G401 (cell line): Measurements from ENCODE around the gene TCF23. TPM values are rescaled to one million over a fixed set of nuclear protein-coding genes. Genes with fewer than 3 reads are reported as not detected.
A peak's percentile ranks its signal among the peaks of the same experiment; 100 is the strongest.
"Not testable (repeated sequence)": the region's sequence is repeated elsewhere in the genome, so short reads cannot be mapped to it uniquely, and the experiment has no call there.

ENCODE experiments used
- DNase-seq: peaks from one replicate; pipeline ENCODE4 v3.0.0-alpha.2; 2015; ENCODE audit warnings: low spot score
- in situ Hi-C: cut with HindIII; loops from 2 replicates; pipeline ENCODE4 v1.10.0; 2016; ENCODE audit warnings: low sequenced_read_pairs, mixed read lengths
- total RNA-seq: library from RNA; depleted of rRNA; stranded (reverse); fragments of >200 nt; shearing (Covaris generic); gene quantifications from 2 replicates; pipeline ENCODE4 v1.2.3, GENCODE V29; 2014

TCF23 gene
- total RNA-seq, 1 experiment from 2014 or later, result not detected

DNA sequence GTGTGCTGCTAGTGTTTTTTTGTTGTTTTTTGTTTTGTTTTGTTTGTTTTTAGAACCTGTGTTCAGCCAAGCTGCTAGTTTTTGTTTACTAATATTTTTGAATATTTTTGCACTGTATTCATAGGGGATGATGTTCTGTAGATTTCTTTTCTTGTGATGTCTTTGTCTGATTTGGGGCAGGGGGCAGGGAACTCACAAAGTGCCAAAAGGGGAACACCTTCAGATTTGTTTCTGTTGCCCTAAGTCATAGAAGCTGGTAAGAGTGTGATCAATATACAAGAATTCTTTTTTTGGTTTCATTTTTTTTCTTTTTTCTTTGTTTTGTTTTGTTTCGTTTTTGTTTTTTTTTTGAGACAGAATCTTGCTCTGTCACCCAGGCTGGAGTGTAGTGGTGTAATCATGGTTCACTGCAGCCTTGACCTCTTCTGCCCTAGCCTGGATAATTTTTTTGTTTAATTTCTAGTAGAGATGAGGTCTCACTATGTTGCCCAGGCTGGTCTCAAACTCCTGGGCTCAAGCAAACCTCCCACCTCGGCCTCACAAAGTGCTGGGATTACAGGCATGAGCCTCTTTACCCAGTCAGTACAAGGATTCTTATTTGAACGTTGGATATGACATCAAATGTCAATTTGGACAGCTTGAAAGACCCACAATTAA, 30.7 kb downstream of the TCF23 start:
- DNase-seq, result no peak
- in situ Hi-C loops, result no loop called here

DNA sequence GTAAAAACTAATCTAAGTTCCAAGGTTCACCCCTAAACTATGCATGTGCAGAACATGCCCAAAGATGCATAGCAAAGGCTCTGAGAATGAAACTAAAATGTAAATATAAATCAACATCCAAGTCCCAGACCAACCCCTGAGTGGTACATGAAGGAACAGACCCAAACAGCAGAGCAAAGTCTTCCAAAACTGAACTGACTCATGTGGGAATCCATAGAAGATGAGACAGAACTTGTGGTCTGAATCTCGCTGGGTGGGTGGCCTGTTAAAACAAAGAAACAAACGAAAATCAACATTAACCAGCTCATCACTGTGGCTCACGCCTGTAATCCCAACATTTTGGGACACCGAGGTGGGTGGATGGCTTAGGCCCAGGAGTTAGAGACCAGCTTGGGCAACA, 33.5 kb downstream of the TCF23 start:
- DNase-seq, result no peak
- in situ Hi-C loops, result no loop called here

DNA sequence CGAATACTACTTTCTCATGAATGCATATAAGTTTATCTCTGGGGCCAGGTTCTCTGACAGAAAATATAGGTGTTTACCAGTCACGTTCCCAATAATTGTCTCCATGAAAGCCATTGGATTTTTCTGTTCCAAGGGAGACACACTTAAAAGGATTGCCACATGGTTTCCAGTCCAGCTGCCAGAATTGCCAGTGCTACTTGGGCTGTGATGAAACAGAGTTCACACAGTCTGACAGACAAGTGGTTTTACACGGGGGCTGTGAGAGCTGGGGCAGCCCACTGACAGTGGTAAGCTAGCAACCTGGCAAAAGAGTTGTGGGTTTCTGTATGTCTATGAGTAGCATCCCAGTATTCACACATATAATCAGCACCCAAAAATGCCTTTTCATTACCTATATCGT, 35.3 kb downstream of the TCF23 start:
- in situ Hi-C loops, result no loop called here

DNA sequence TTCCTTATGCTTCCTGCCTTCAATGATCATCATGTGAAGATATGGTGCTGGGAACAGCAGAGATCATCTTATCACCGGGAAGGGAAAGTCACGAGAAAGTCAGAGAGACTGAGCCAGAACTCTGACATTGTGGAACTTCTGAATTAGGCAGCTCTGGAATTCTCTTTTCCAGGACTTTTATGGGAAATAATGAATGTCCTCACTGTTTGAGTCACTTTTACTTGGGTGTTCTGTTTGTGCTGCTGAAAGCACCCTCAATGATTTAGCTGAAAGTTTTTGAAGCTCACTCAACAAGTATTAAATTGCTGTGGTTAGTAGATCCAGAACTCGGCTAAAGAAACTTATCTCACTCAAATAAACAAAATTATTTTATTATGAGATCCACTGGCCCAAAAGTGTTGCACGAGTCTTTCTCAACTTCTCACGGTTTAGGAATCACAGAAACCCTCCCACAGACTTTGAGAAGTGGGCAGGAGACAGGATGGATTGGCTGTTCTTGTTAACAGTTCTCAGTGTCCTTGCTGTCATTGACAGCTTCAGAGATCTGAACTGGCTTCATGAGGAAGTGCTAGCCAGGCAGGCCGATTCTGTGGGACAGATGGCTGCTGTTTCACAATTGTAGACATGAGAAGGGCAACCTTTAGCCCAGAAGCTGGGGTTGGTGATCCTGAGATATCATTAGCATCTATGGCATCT, 36.7 kb downstream of the TCF23 start:
- in situ Hi-C loops, result no loop called here
- DNase-seq, result no peak

More for the DNA sequence above, 35.3 kb downstream of the TCF23 start:
- no peak for DNase-seq

DNA sequence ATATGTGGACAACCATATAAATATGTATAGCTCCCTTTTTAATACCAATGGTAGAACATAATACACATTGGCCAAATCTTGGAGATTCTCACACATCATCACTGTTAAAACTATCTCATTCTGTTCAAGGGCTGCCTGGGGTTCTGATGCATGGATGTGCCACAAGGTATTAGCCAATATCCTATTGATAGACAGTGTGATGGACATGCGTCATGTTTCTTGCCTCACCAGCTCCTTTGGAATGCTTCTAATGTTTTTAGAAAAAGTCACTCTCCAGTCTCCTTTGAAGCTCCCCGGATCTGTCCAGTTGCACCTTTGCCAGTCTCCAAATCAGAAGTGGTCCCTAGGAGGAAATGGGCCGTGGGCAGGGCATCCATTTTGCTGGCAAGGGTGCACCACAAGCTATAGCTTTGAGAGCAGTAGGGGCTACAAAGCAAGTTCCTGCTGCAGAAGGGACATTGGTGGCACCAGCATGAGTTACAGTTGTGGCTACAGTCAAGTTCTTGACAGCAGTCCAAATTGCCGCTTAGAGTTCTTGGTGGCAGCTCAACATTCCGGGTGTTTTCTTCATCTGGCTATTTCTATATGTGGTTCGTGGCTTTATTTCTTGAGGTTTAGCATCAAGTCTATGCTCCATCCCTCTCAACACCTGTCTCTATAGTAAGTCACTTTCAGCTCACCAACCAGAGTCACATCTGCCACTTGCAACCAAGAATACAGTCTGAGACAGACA, 38.0 kb downstream of the TCF23 start:
- DNase-seq, result no peak
- in situ Hi-C loops, result no loop called here

DNA sequence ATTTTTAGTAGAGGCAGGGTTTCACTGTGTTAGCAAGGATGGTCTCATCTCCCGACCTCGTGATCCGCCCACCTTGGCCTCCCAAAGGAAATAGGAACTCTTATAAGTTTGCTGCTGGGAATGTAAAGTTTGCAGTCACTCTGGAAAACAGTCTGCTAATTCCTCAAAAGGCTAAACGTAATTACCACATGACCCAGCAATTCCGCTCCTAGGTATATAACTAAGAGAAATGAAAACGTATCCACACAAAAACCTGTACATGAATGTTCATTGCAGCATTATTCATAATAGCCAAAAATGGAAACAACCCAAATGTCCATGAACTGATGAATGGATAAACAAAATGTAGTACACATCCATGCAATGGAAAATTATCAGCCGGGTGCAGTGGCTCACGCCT, 41.2 kb downstream of the TCF23 start:
- DNase-seq, result no peak
- in situ Hi-C loops, result no loop called here

DNA sequence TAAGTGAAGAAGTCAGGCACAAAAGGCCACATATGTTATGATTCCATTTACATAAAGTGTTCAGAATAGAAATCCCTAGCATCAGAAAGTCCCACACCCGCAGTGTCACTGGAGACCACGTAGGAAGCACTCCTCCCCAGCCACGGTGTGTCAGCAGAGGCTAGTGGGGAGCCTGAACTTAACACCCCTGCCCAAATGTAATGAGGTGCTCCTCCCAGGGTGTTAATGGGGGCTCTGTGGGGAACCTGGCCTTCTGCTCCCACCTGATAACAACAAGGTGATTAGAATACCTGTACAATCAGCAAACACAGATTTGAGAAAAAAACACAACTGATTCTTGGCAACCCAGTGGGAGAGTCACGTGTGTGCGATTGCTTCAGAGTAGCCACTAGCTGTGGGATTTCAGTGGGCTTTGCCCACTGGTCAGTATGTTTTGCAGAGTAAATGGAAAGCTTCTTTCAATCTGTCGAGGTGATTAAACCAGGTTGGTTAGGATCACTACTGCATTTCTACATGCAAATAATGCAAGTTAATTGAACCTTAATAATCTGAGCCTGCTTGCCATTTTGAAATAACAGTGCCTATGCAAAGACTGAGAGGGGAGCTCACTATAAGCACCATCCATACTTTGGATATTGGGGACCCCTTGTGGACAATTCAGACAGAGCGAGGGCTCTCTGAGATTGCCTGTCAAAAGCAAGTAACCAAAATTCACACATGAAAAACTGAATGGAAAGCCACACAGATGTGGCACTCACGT, 42.4 kb downstream of the TCF23 start:
- peak; percentile 66 for DNase-seq
- in situ Hi-C loops, result no loop called here

DNA sequence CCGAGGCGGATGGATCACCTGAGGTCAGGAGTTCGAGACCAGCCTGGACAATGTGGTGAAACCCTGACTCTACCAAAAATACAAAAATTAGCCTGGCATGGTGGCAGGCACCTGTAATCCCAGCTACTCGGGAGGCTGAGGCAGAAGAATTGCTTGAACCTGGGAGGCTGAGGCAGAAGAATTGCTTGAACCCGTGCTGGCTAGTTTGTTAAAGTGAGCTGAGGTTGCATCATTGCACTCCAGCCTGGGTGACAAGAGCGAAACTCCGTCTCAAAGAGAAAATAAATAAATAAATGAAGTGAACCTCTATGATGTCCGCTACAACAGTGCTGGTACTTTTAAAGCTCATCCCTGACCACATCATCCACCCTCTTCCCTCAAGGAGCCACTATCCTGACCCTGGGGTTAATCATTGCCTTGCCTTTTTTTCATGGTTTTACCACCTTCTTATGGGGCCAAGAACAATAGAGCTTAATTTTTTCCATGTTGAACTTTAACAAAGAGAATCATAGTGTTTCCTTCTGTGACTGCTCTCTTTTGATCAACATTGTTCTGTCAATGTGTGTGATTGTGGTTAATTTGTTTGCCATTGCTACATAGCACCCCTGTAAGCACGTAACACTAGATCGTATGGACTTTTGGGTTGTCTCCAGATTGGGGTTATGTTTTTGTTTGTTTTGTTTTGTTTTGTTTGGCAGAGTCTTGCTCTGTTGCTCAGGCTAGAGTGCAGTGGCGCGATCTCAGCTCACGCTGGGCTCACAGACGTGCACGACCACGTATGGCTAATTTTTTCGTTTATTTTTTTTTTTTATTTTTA, 45.9 kb downstream of the TCF23 start:
- in situ Hi-C loops, result no loop called here
- DNase-seq, result no peak

DNA sequence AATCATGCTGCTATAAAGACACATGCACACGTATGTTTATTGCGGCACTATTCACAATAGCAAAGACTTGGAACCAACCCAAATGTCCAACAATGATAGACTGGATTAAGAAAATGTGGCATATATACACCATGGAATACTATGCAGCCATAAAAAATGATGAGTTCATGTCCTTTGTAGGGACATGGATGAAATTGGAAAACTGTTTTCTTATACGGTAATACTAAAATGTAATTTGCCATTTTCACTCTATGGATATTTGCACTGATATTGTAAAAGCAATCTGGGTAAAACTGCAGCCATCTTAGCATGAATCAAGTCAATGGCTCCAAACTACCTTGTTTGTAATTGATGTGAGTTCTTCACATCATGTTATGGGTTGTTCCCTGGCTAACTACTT, 47.0 kb downstream of the TCF23 start:
- in situ Hi-C loops, DNase-seq: not testable (repeated sequence)

DNA sequence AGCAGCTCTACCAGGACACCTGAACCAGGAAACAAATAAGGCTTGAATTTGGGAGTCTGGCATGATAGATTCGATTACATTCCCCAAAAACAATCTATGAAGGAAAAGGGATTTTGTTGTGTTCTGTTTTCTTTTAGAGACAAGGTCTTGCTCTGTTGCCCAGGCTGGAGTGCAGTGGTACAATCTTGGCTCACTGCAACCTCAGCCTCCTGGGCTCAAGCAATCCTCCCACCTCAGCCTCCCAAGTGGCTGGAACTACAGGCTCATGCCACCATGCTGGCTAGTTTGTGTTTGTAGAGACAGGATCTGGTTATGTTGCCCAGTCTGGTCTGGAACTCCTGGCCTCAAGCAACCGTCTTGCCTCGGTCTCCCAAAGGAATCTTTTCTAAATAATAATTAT, 49.3 kb downstream of the TCF23 start:
- in situ Hi-C loops, DNase-seq: not testable (repeated sequence)

DNA sequence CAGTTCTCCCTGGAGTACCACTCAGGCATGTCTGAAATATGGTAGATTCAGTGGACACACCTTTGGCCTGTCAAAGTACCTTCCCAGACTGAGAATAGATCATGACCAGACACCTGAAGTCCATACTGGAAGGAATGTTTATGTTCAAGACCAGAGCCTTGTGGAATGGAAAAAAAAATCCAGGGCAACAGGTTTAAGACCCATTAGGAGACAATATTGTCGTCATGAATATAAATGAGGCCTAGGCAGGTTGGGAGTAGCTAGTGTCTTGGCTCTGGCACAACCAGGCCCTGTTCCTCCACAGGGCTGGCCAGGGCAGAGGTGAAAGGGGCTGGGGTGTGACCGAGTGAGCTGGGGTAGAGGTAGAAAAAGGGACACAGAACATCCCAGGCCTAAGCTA, 49.8 kb downstream of the TCF23 start:
- no peak for DNase-seq
- in situ Hi-C loops, result no loop called here

DNA sequence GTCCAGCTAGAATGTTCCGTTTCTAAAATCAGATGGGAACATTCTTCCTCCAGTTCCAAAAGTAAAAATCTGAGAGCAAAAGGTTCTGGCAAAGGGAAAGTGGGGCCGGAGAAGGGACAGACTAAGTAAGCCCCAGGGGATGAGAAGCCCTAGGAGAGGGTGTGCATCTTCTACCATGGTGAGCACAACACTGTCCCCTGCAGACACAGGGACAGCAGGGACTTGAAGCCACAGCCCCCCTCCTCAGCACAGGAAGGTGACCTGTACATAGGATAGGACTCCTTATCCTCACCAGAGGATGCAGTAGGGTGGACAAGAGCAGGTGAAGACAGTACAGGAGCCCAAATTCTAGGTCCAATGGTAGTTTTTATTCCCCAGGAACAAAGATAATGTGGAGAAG, 50.4 kb downstream of the TCF23 start:
- in situ Hi-C loops, result no loop called here
- DNase-seq, result no peak

DNA sequence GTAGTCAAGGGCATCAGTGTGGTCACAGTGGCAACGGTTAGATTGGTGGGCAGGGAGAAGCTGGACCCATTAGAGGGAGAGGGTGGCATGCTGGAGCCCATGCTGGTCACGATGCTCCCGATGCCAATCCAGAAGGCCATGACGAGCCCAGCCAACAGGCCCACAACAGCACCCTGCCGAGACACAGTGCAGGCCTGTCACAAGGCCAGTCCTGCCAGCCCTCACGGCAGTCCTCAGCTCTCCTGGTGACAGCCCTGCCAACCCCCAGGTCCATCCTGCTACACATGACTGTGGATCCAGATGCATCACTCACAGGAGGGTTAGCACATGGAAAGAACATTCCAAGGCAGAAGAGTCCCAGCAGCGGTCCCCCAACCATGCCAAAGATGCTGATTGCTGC, 52.9 kb downstream of the TCF23 start:
- no peak for DNase-seq
- in situ Hi-C loops, result no loop called here

DNA sequence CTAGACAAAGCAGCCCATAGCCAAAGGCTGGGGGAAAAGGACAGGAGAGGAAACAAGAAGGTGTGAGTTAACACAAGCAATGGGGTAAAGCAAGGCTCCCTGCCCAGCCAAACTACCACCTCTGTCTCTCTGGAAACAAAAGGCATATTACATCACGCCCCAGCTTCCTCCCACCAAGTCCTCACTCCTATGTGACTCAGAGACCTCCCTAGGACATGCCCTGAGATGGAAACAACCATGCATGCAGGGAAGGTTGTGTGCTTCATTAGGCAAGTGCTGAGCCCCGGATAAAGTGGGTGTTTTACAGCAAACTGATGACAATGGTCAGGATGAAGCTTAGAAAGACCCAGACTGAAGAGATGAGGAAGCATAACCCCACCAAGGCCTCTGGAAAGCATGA, 54.0 kb downstream of the TCF23 start:
- in situ Hi-C loops, result no loop called here
- no peak for DNase-seq

DNA sequence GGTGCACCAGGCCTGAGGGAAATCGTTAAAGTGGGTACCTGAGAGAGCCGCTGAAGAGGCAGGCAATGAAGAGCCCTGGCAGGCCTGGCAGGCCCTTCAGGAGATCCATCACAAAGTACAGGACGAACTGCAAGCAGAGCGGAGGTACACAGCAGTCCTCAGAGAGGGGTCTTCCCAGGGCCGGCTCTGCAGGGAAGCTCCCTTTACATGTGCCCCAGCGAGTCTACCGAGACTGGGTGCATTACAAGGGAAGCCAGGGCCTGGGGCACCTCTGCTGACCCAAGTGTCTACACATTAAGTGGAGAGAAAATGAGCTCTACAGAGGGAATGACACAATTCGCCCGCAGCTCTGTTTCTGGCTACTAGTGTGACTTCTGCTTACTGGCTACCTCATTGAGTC, 54.9 kb downstream of the TCF23 start:
- in situ Hi-C loops, result no loop called here
- no peak for DNase-seq

DNA sequence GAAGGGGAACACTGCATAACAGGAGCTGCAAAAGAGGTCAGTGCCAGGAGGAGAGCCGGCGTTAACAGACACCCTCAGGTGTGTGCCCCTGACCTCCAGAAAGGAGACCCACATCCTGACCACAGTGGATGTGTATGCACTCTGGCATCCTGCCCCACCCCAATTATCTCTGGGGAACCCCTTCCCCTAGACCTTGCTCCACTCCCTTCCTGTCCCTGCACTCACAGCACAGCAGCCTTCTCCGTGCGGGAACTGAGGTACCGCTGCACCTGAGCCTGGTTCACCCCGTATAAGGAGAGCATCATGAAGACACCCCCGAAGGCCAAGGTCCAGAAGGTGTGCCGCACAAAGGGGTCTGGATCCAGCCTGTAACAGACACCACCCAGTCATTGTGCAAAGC, 55.8 kb downstream of the TCF23 start:
- no peak for DNase-seq
- in situ Hi-C loops, result no loop called here

DNA sequence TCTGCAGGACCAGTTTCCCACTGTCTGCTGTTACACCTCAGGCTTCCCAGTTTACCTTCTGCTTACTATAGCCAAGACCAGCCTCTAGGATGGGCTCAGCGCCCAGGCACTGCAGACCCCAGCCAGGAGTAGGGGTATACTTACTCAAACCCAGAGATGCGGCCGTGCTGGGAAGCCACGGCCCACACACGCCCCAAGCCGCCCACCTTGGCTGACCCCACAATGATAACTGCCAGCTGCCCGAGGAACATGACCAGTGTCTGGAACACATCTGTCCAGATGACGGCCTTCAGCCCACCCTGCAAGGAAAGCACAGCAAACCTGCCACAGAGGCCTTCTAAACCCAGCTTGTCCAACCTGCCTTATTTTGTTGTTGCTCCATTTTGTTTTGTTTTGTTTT, 56.4 kb downstream of the TCF23 start:
- DNase-seq, result no peak
- in situ Hi-C loops, result no loop called here

DNA sequence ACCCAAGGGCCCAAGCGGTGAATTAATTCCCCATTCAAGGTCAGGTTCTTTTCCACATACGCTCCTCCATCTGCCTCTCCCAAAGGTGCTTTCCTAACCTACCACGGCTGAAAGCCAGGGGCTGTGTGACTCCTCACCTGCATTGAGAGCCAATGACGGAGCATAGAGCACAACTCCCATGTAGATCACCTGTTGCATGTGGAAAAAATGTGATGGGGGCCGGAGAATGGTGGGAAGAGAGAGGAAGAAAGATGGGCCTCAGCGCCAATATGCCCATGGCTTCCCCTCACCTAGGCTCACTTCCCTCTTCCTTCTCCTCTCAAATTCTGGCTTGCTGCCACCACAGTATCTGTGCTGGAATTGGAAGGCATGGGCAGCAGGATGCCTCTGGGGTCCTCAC, 57.5 kb downstream of the TCF23 start:
- no peak for DNase-seq
- in situ Hi-C loops, result no loop called here
